Nephron progenitor cell (in vitro differentiated cells): ENCODE data around the gene MLKL.
A peak's percentile ranks its signal among the peaks of the same experiment; 100 is the strongest.

Experiments
- DNase-seq: peaks from one replicate; pipeline ENCODE4 v3.0.0; 2021
- H3K27ac Mint-ChIP-seq: 2 replicates; pipeline ENCODE4 v1.8.0; 2021; ENCODE audit warnings: mild to moderate bottlenecking, moderate library complexity, mixed read lengths
- H3K27me3 Mint-ChIP-seq: 2 replicates; pipeline ENCODE4 v1.8.0; 2021; ENCODE audit warnings: mild to moderate bottlenecking, low read depth, mixed read lengths; ENCODE audit not compliant: poor library complexity
- H3K36me3 Mint-ChIP-seq: 2 replicates; pipeline ENCODE4 v1.8.0; 2021; ENCODE audit warnings: low read depth, mixed read lengths
- H3K4me1 Mint-ChIP-seq: 2 replicates; pipeline ENCODE4 v1.8.0; 2021; ENCODE audit warnings: mixed read lengths
- H3K4me3 Mint-ChIP-seq: 2 replicates; pipeline ENCODE4 v1.8.0; 2021; ENCODE audit warnings: mild to moderate bottlenecking, moderate library complexity, mixed read lengths
- H3K9me3 Mint-ChIP-seq: 2 replicates; pipeline ENCODE4 v1.8.0; 2021; ENCODE audit warnings: mild to moderate bottlenecking, moderate library complexity, mixed read lengths
- CTCF ChIP-seq: fragments of 200-600 bp; sonication (generic); IDR thresholded peaks from 2 replicates; pipeline ENCODE4 v1.5.0; 2021; ENCODE audit warnings: antibody characterized with exemption

Gene MLKL

GRCh38 chr16:74709441-74709877 lies 8.8 kb upstream of the MLKL start:
- Mint-ChIP-seq H3K27ac (no peak overlapping the region), H3K36me3 (no peaks in the 10 kb centered on the region)
- DNase-seq: peak; percentile 88

GRCh38 chr16:74700116-74700437 lies 585 bp downstream of the MLKL start:
- Mint-ChIP-seq H3K9me3 (peaks cover 8% of the 10 kb centered on the region), H3K4me3 (peak overlapping the region; percentile 78), H3K36me3 (no peaks in the 10 kb centered on the region), H3K4me1 (peaks cover 16% of the 10 kb centered on the region), H3K27ac (no peak overlapping the region), H3K27me3 (peaks cover 39% of the 10 kb centered on the region)
- DNase-seq: no peak
- TF ChIP-seq CTCF: no peak

More at GRCh38 chr16:74709441-74709877, 8.8 kb upstream of the MLKL start:
- H3K9me3 Mint-ChIP-seq: no peaks in the 10 kb centered on the region
- H3K4me3 Mint-ChIP-seq: no peak overlapping the region
- H3K4me1 Mint-ChIP-seq: peaks cover 5% of the 10 kb centered on the region
- H3K27me3 Mint-ChIP-seq: peaks cover 8% of the 10 kb centered on the region
- TF ChIP-seq CTCF: peak; percentile 97

GRCh38 chr16:74699666-74700065 lies 996 bp downstream of the MLKL start:
- DNase-seq: no peak
- TF ChIP-seq CTCF: no peak
- Mint-ChIP-seq H3K4me3 (no peak overlapping the region), H3K27me3 (peaks cover 39% of the 10 kb centered on the region), H3K36me3 (no peaks in the 10 kb centered on the region), H3K4me1 (peaks cover 16% of the 10 kb centered on the region), H3K9me3 (peaks cover 8% of the 10 kb centered on the region), H3K27ac (no peak overlapping the region)

- no peak for DNase-seq
- Mint-ChIP-seq H3K9me3 (peaks cover 8% of the 10 kb centered on the region), H3K27me3 (peaks cover 38% of the 10 kb centered on the region), H3K4me3 (no peak overlapping the region), H3K27ac (no peak overlapping the region), H3K36me3 (no peaks in the 10 kb centered on the region), H3K4me1 (peaks cover 16% of the 10 kb centered on the region)
- no peak for TF ChIP-seq CTCF
Observed at GRCh38 chr16:74698222-74698621, 2.4 kb downstream of the MLKL start.

- peak; percentile 65 for DNase-seq
- H3K4me3 Mint-ChIP-seq: peak overlapping the region; percentile 91
- no peak for TF ChIP-seq CTCF
- H3K27ac Mint-ChIP-seq: no peak overlapping the region
- peaks cover 12% of the 10 kb centered on the region for H3K4me1 Mint-ChIP-seq
- no peaks in the 10 kb centered on the region for H3K36me3 Mint-ChIP-seq
- H3K9me3 Mint-ChIP-seq: peaks cover 8% of the 10 kb centered on the region
- H3K27me3 Mint-ChIP-seq: peaks cover 46% of the 10 kb centered on the region
Observed at GRCh38 chr16:74695450-74696422, 4.9 kb downstream of the MLKL start.
